Fibroblast of pulmonary artery (primary cell): ENCODE data around the gene C20orf141.

Source experiments
- DNase-seq: peaks from one replicate; pipeline ENCODE4 v3.0.0-alpha.2; 2010; ENCODE audit warnings: low read depth
- H3K4me3 ChIP-seq: replicated peaks from 2 replicates; pipeline ENCODE4 v1.5.1; 2011; ENCODE audit warnings: low read depth, mild to moderate bottlenecking, control low read depth, low read length, moderate library complexity
- TF ChIP-seq, protein P1 (sequence below): IDR thresholded peaks from 2 replicates; pipeline ENCODE4 v1.5.1; 2011; ENCODE audit warnings: mild to moderate bottlenecking, control low read depth, low read length, inconsistent platforms; ENCODE audit errors: missing control alignments

The C20orf141 gene

GRCh38 chr20:2795451-2795850, 19.3 kb upstream of the C20orf141 start:
- no peak for DNase-seq
- TF ChIP-seq, protein P1, sequence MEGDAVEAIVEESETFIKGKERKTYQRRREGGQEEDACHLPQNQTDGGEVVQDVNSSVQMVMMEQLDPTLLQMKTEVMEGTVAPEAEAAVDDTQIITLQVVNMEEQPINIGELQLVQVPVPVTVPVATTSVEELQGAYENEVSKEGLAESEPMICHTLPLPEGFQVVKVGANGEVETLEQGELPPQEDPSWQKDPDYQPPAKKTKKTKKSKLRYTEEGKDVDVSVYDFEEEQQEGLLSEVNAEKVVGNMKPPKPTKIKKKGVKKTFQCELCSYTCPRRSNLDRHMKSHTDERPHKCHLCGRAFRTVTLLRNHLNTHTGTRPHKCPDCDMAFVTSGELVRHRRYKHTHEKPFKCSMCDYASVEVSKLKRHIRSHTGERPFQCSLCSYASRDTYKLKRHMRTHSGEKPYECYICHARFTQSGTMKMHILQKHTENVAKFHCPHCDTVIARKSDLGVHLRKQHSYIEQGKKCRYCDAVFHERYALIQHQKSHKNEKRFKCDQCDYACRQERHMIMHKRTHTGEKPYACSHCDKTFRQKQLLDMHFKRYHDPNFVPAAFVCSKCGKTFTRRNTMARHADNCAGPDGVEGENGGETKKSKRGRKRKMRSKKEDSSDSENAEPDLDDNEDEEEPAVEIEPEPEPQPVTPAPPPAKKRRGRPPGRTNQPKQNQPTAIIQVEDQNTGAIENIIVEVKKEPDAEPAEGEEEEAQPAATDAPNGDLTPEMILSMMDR = no peak
- no peak overlapping the region for H3K4me3 ChIP-seq

- no peak overlapping the region for H3K4me3 ChIP-seq
- DNase-seq = no peak
- TF ChIP-seq, protein P1 = no peak
These were observed 18.7 kb upstream of the C20orf141 start for GRCh38 chr20:2796011-2796660.

DNA sequence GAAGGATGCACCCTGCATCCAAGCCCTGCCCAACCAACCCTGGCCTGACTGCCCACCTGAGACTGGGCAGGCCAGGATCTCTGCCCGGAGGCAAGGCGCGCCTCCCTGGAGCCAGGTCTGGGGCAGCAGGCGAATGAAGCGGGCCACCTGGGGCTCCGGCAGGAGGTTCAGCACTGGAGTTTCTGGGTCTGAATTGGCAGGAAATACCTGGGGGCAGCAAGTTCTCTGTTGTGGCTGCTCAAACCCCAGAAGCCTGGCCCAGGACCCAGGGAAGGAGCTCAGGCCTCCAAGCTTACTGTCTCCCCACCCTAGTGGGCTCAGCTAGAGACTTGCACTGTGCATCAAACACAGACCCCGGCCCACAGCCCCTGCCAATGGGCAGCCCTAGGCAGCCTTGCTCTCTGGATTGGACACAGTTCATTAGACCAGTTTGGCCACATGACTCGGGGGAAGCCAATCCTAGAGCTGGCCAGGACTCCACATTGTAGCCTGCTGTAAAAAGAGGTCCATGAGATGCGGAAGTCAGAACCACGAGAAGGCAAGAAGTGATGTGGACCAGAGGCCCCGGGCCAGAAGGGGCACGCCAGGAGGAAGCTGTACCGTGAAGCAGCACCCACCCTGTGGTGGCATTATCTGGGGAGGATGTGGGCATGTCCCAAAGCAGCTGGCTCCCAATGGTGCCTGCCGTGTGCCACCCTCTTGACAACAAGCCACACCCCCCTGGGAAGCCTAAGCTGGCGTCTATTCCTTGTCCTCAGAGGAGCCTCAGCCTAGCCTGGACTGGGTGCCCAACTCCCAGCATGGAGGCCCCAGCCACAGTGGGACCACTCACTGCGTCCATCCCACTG, 17.4 kb upstream of the C20orf141 start:
- DNase-seq = no peak
- TF ChIP-seq, protein P1 = no peak
- H3K4me3 ChIP-seq = no peak overlapping the region

DNA sequence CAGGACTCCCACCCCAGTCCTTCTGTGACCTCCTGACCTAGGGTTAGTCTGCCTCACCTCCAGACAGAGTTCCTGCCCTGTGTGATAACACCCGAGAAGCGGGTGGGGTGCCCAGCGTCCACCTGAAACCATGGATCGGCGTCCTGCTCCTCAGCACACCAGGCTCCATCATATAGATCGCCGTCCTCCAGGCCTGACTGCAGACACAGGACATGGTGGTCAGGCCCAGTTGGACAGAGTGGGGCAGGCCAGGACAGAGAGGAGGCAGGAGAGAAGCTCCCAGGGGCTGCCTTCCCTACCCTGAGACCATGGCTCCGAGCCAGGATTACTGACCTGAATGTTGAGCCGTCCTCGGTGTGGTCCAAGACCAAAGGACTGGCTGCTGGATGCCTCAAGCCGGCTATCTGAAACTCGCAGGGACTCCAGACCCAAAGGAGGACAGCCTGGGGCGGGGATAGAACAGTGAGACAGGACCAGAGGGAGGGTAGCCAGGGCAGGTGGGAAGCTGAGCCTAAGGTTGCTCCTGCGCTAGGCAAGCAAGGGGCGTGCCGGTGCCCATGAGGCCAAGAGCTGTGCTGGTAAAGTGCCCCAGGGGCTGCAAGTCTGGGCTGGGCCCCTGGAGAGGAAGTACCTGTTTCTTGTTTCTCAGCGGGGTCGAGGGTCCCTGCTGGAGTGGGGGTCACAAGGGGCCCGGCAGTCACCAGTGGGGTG, 16.5 kb upstream of the C20orf141 start:
- TF ChIP-seq, protein P1 = no peak
- DNase-seq = no peak
- H3K4me3 ChIP-seq = no peak overlapping the region

DNA sequence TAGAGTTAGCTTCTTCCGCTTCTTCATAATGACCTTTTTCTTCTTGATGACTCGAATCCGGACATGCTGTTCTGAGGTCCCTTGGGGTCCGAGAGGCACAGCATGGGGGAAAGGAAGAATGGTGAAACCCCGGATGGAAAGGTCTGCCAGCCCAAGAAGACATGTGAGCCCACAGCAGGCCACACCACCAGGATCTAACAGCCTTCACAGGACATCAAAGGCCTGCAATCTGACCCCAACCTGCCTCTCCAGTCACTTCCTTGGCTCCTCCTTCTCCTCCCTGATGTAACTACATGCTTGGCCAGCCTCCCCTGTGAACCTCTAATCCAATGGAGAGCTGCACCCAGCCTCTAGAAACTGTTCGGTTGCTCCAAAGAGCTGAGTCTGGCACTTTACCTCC, 16.0 kb upstream of the C20orf141 start:
- DNase-seq = no peak
- TF ChIP-seq, protein P1 = no peak
- no peak overlapping the region for H3K4me3 ChIP-seq

DNA sequence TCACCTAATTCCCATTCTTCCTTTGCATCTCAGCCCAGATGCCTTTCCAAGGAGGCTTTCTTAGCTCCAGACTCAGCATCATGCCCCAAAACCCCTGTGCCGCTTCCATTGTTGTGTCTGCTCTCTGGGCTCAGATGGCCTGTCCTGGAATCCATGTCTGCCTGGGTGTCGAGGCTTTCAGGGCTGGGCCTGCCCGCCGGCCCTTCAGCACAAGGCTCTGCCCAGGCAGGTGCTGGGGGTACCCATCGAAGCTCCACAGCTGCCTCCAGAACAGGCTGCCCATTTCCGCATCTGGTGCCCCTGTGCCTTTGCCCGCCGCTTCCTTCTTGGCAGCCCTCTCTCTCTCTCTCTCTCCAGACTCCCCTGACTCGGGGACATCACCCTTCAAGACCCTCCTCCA, 15.5 kb upstream of the C20orf141 start:
- TF ChIP-seq, protein P1 = no peak
- DNase-seq = no peak
- no peak overlapping the region for H3K4me3 ChIP-seq
